Endothelial cell of umbilical vein (primary cell): ENCODE data around the gene AGFG1. TPM values are rescaled to one million over a fixed set of nuclear protein-coding genes. Genes with fewer than 3 reads are reported as not detected.

ENCODE experiments used
- BruUV-seq: library from RNA; stranded (reverse); fragments of 400-500 nt; replicated peaks from 2 replicates; lab custom pipeline; 2021; lab: Mats Ljungman, UMichigan
- CTCF ChIA-PET: fragments of 300-600, 350-600 bp; sonication (Branson Sonifier 250); formaldehyde crosslinking; loops from one replicate; lab custom pipeline; 2021; ENCODE audit warnings: antibody characterized with exemption, inconsistent platforms; lab: Charles Lee
- POLR2A ChIA-PET: fragments of 300-600, 350-600 bp; sonication (Branson Sonifier 250); formaldehyde crosslinking; loops from one replicate; lab custom pipeline; 2021; ENCODE audit warnings: antibody characterized with exemption, inconsistent platforms; lab: Charles Lee
- DNase-seq: peaks from one replicate; pipeline ENCODE4 v3.0.0-alpha.2; 2011; ENCODE audit warnings: low read depth, low spot score
- FAIRE-seq: peaks from 2 replicates; lab custom pipeline; 2011; peaks lifted over from hg19 to GRCh38; lab: Jason Lieb, UNC
- H2AFZ ChIP-seq: 2 replicates; pipeline ENCODE4 v1.6.0; 2012; ENCODE audit warnings: low read depth, low read length, control low read depth, inconsistent platforms
- H3K27ac ChIP-seq: 2 replicates; pipeline ENCODE4 v1.5.1; 2011; ENCODE audit warnings: low read depth, mild to moderate bottlenecking, control low read depth, low read length, moderate library complexity; ENCODE audit not compliant: insufficient read depth
- H3K27me3 ChIP-seq, 2 experiments: 2 replicates each; pipeline versions ENCODE4 v1.6.0 to v1.6.1; 2011; ENCODE audit warnings: low read length in 2 of 2, mixed read lengths in 1 of 2; ENCODE audit not compliant: control insufficient read depth in 2 of 2, insufficient read depth in 2 of 2
- H3K36me3 ChIP-seq, 2 experiments: 2 replicates in 1 of 2; 3 replicates in 1 of 2; pipeline ENCODE4 v1.5.1; 2011; ENCODE audit warnings: low read length in 2 of 2, mild to moderate bottlenecking in 1 of 2, moderate library complexity in 1 of 2; ENCODE audit not compliant: control insufficient read depth in 2 of 2, insufficient read depth in 2 of 2; ENCODE audit errors: extremely low read depth in 1 of 2
- H3K4me1 ChIP-seq: 3 replicates; pipeline ENCODE4 v1.5.1; 2011; ENCODE audit warnings: mild to moderate bottlenecking, low read length; ENCODE audit not compliant: control insufficient read depth, insufficient read depth; ENCODE audit errors: extremely low read depth
- H3K4me2 ChIP-seq: 2 replicates; pipeline ENCODE4 v1.6.1; 2011; ENCODE audit warnings: low read length, control low read depth, mixed read lengths; ENCODE audit not compliant: insufficient read depth
- H3K4me3 ChIP-seq, 3 experiments: fragments of 200-600 bp in 1 of 3; sonication (generic), shearing (Covaris generic) in 1 of 3; replicated peaks in 1 of 3; 2 replicates each; pipeline ENCODE4 v1.5.1; 2011 to 2016; ENCODE audit warnings: control low read depth in 3 of 3, low read length in 3 of 3, mild to moderate bottlenecking in 2 of 3, inconsistent platforms in 1 of 3, low read depth in 1 of 3, moderate library complexity in 1 of 3; ENCODE audit not compliant: insufficient read depth in 1 of 3
- H3K79me2 ChIP-seq: 2 replicates; pipeline ENCODE4 v1.6.0; 2012; ENCODE audit warnings: low read length, inconsistent platforms; ENCODE audit not compliant: control insufficient read depth, insufficient read depth
- H3K9ac ChIP-seq: replicated peaks from 2 replicates; pipeline ENCODE3; 2011; ENCODE audit warnings: low read length, control low read depth; ENCODE audit not compliant: insufficient read depth; ENCODE audit errors: extremely low read depth
- H3K9me1 ChIP-seq: replicated peaks from 3 replicates; pipeline ENCODE4 v1.6.0; 2011; ENCODE audit warnings: mild to moderate bottlenecking, low read length; ENCODE audit not compliant: control insufficient read depth, insufficient read depth; ENCODE audit errors: extremely low read depth
- H3K9me3 ChIP-seq: replicated peaks from 2 replicates; pipeline ENCODE4 v1.5.1; 2012; ENCODE audit warnings: low read length, inconsistent platforms; ENCODE audit not compliant: control insufficient read depth, insufficient read depth
- H4K20me1 ChIP-seq: replicated peaks from 2 replicates; pipeline ENCODE3; 2011; ENCODE audit warnings: mild to moderate bottlenecking, low read length; ENCODE audit not compliant: control insufficient read depth, insufficient read depth; ENCODE audit errors: extremely low read depth
- EZH2 ChIP-seq: IDR thresholded peaks from 2 replicates; pipeline ENCODE4 v1.6.1; 2012; ENCODE audit warnings: borderline replicate concordance, low read depth, mild to moderate bottlenecking, moderate library complexity, low read length, inconsistent platforms; ENCODE audit not compliant: severe bottlenecking
- FOS ChIP-seq: IDR thresholded peaks from 2 replicates; pipeline ENCODE4 v1.6.1; 2011; ENCODE audit warnings: mild to moderate bottlenecking, low read length, moderate library complexity, borderline replicate concordance; ENCODE audit not compliant: insufficient read depth
- GATA2 ChIP-seq: IDR thresholded peaks from 2 replicates; pipeline ENCODE4 v1.7.0; 2011; ENCODE audit warnings: low read depth, mild to moderate bottlenecking, moderate library complexity, mixed read lengths, low read length; ENCODE audit not compliant: insufficient read length, insufficient read depth
- JUN ChIP-seq: IDR thresholded peaks from 2 replicates; pipeline ENCODE4 v1.6.1; 2011; ENCODE audit warnings: borderline replicate concordance, low read depth; ENCODE audit not compliant: insufficient read length, insufficient read depth
- MYC ChIP-seq: IDR thresholded peaks from one replicate; pipeline ENCODE4 v1.6.1; 2011; ENCODE audit warnings: mild to moderate bottlenecking, low read depth, low read length
- POLR2A ChIP-seq: IDR thresholded peaks from 2 replicates; pipeline ENCODE4 v1.6.1; 2012; ENCODE audit warnings: low read depth, mild to moderate bottlenecking, control low read depth, low read length
- POLR2AphosphoS5 ChIP-seq: IDR thresholded peaks from 2 replicates; pipeline ENCODE4 v1.6.1; 2012; ENCODE audit warnings: low read depth, mild to moderate bottlenecking, control low read depth, low read length, moderate library complexity; ENCODE audit not compliant: insufficient read depth
- dilution Hi-C: fragments of 300-500 bp; cut with MboI; formaldehyde crosslinking; loops from one replicate; pipeline ENCODE4 v1.15.0; 2019; ENCODE audit warnings: low sequenced_read_pairs; ENCODE audit not compliant: extremely low pct_ligation_motif_present
- intact Hi-C: fragments of 100-400 bp; cut with micrococcal nuclease; formaldehyde crosslinking; loops from one replicate; pipeline ENCODE4 v1.10.0; 2022
- polyA plus RNA-seq, 4 experiments: library from polyadenylated mRNA; depleted of rRNA in 3 of 4; stranded (reverse) in 3 of 4; unstranded in 1 of 4; fragments of >200 nt; gene quantifications; 2 replicates each; pipeline versions ENCODE4 v1.2.1 to v1.2.3, GENCODE V29; 2011 to 2012; ENCODE audit warnings: missing spikeins in 1 of 4
- total RNA-seq: library from RNA; stranded (reverse); gene quantifications from 2 replicates; pipeline ENCODE4 v1.2.3, GENCODE V29; 2021
- TF ChIP-seq, protein P1 (sequence below), 2 donors: IDR thresholded peaks; 1 replicate in 1 of 2; 2 replicates in 1 of 2; pipeline ENCODE4 v1.5.1; 2011; ENCODE audit warnings: low read length in 2 of 2, mild to moderate bottlenecking in 2 of 2, moderate library complexity in 2 of 2, control low read depth in 1 of 2, inconsistent platforms in 1 of 2, low read depth in 1 of 2; ENCODE audit not compliant: insufficient read depth in 1 of 2; ENCODE audit errors: extremely low read depth in 1 of 2
- TF ChIP-seq, protein P2 (sequence below): IDR thresholded peaks from 2 replicates; pipeline ENCODE4 v1.6.1; 2011; ENCODE audit not compliant: insufficient read depth, insufficient read length

Gene AGFG1
- total and polyA plus RNA-seq, 2 donors (not counting 3 experiments of a cell fraction or from before 2014, with no cell fraction given), result 87.9 to 106 TPM

DNA sequence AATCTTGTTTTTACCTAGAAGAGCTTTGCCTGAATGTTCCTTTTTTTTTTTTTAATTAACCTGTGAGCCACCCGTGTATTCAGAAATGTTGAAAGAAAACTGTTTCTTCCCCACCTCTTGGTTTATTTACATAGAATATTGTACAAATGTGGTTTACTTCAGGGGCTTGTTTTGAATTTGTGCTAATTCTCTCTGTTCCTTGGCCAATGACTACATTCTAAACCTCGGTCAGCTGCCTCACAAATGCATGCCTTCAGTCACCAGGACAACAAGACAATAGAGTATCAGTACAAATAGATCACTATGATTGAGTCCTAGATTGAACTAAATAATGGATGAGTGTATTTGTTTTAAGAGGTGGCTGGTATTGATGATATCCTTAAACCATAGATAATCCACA, 36.0 kb downstream of the AGFG1 start:
- no TSS peak for BruUV-seq
- Histone ChIP-seq H3K9ac (no peak overlapping the region), H3K9me3 (no peaks in the 10 kb centered on the region), H3K9me1 (no peaks in the 10 kb centered on the region), H2AFZ (no peak overlapping the region), H3K27me3 (no peaks in the 10 kb centered on the region), H3K27ac (no peak overlapping the region), H3K4me3 (no peak overlapping the region), H3K4me2 (no peak overlapping the region), H3K4me1 (peaks cover 26% of the 10 kb centered on the region), H4K20me1 (peaks cover 21% of the 10 kb centered on the region), H3K36me3 (no peaks in the 10 kb centered on the region), H3K79me2 (peaks cover 97% of the 10 kb centered on the region)
- TF ChIP-seq POLR2AphosphoS5 (no peak), MYC (no peak), JUN (no peak), GATA2 (no peak), POLR2A (no peak), FOS (no peak), EZH2 (no peak)
- TF ChIP-seq, protein P1, sequence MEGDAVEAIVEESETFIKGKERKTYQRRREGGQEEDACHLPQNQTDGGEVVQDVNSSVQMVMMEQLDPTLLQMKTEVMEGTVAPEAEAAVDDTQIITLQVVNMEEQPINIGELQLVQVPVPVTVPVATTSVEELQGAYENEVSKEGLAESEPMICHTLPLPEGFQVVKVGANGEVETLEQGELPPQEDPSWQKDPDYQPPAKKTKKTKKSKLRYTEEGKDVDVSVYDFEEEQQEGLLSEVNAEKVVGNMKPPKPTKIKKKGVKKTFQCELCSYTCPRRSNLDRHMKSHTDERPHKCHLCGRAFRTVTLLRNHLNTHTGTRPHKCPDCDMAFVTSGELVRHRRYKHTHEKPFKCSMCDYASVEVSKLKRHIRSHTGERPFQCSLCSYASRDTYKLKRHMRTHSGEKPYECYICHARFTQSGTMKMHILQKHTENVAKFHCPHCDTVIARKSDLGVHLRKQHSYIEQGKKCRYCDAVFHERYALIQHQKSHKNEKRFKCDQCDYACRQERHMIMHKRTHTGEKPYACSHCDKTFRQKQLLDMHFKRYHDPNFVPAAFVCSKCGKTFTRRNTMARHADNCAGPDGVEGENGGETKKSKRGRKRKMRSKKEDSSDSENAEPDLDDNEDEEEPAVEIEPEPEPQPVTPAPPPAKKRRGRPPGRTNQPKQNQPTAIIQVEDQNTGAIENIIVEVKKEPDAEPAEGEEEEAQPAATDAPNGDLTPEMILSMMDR (IDR thresholded peaks at IDR 0.05; ENCODE audit: extremely low read depth in 1 of 2, insufficient read depth in 1 of 2, low read depth in 1 of 2, low read length in 2 of 2), result no peak
- TF ChIP-seq, protein P2, sequence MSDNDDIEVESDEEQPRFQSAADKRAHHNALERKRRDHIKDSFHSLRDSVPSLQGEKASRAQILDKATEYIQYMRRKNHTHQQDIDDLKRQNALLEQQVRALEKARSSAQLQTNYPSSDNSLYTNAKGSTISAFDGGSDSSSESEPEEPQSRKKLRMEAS, result no peak
- intact Hi-C loops, result no loop called here
- DNase-seq (no peak), FAIRE-seq (no peak)
- dilution Hi-C loops, result no loop called here
- ChIA-PET CTCF (no interaction called here), POLR2A (no interaction called here)
